Cortex of kidney (tissue), 1 donor: ENCODE results near the gene MTCL1.

Experiments
- DNase-seq: peaks from one replicate; lab custom pipeline; 2025; lab: John Stamatoyannopoulos, UW

The MTCL1 gene

GRCh38 chr18:8834881-8835280 lies 129.5 kb downstream of the MTCL1 start:
- DNase-seq, result no peak

DNA sequence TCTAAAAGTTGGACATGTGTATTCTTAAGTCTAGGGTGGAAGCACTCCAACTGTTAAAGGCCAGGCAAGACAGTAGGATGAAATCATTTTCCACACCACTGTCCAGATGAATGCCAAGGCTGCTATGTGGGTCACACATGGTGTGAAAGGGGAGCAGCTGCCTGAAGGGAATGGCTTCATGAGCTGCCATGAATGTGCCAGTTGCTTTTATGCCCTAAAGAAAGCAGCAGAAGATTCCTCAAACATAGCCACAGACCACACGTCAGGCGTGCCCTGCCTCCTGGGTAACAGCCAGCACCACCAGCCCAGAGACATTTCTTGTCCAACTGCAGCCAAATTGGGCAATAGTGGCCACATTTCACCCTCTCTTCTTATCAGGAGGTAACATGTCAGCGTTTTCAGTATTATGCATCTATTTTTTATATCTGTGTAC lies 130.2 kb downstream of the MTCL1 start:
- DNase-seq, result no peak

- no peak for DNase-seq
Observed at GRCh38 chr18:8839281-8839680, 133.9 kb downstream of the MTCL1 start.

DNA sequence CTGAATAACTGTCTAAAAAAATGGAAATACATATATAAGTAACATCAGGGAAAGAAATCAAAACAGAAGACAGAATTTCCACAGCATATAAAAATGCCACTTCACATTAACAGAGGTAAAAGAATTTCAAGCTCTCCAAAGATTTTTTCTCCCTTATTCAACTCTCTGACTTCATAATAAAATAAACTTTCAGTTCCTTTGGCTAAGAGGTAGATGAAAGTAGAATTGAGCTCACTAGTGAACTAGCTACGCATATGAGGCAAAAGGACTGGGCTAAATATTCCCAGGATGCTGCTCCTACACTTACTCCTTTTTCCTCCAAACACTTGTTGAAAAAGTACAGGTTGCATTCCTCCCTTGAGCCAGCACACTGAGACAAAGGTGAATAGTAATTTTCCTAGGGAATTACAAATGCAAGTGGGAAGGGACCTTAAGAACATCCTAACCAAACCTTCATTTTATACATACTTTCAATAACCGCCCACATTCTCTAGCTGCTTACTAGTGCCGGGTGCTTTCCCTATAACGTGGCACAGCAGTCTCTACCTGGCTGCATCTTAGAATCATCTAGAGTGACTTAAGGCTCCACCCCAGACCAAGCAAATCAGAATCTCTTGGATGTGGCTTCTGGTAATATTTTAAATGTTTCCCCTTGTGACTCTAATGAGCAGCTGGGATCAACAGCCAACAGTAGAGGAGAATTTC lies 136.6 kb downstream of the MTCL1 start:
- DNase-seq, result no peak

DNA sequence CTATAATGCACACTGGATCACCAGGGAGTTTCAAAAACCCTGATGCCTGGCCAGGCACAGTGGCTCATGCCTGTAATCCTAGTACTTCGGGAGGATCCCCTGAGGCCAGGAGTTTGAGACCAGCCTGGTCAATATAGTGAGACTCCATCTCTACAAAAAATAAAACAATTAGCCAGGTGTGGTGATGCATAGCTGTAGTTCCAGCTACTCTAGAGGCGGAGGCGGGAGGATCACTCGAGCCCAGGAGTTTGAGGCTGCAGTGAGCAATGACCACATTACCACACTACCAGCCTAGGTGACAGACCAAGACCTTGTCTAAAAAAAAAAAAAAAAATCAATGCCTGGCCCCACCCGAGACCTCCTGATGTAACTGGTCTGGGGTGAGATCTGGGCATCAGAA lies 137.2 kb downstream of the MTCL1 start:
- DNase-seq, result no peak

GRCh38 chr18:8843005-8843404 lies 137.6 kb downstream of the MTCL1 start:
- DNase-seq, result no peak

GRCh38 chr18:8844721-8845148 lies 139.4 kb downstream of the MTCL1 start:
- no peak for DNase-seq

GRCh38 chr18:8845506-8845905 lies 140.2 kb downstream of the MTCL1 start:
- DNase-seq, result no peak

GRCh38 chr18:8847066-8847755 lies 141.9 kb downstream of the MTCL1 start:
- no peak for DNase-seq

DNA sequence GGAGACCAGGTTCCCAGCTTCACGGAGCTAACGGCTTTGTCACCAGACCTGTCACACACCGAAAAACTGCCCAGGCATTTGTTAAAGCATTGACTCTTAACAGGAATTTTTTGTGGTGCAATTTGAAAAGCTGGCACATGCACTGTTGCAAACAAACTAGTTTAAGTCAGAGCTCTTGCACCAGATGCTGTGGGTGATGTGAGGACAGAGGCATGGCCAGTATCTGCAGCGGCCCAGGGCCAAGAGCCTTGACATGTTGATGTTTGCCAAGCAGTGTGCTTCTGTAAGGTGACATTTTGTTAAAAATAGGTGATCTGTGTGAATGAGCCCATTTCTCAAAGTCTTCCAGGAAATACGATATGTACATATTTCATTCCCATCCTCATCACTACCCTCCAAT lies 142.5 kb downstream of the MTCL1 start:
- no peak for DNase-seq

GRCh38 chr18:8848541-8848940 lies 143.2 kb downstream of the MTCL1 start:
- DNase-seq, result no peak

- DNase-seq, result no peak
Observed at GRCh38 chr18:8849696-8850095, 144.3 kb downstream of the MTCL1 start.

GRCh38 chr18:8851659-8852058 lies 146.3 kb downstream of the MTCL1 start:
- DNase-seq, result no peak

- DNase-seq, result no peak
Observed at GRCh38 chr18:8854550-8854949, 149.2 kb downstream of the MTCL1 start.

- DNase-seq, result no peak
Observed at GRCh38 chr18:8854962-8855361, 149.6 kb downstream of the MTCL1 start.

DNA sequence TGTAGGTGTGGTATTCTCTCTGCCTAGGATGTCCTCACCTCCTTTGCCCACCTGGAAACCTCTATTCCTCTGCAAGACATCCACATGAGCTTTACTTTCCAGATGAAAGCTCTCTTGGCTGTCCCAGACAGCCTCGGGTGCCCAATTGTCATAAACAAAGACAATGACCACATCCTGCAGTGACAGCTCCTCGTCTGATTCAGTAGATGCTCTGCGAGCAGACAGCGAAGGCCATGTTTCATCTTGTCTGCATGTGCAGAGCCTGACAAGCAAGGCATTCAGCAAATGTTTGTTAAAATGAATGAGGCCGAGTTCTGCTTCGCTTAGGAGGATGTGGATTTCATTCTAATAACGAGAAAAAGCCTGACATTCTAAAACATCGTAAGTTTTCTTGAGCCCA lies 150.9 kb downstream of the MTCL1 start:
- no peak for DNase-seq

- DNase-seq, result no peak
Observed at GRCh38 chr18:8856769-8857393, 151.5 kb downstream of the MTCL1 start.

GRCh38 chr18:8857806-8858205 lies 152.4 kb downstream of the MTCL1 start:
- no peak for DNase-seq

DNA sequence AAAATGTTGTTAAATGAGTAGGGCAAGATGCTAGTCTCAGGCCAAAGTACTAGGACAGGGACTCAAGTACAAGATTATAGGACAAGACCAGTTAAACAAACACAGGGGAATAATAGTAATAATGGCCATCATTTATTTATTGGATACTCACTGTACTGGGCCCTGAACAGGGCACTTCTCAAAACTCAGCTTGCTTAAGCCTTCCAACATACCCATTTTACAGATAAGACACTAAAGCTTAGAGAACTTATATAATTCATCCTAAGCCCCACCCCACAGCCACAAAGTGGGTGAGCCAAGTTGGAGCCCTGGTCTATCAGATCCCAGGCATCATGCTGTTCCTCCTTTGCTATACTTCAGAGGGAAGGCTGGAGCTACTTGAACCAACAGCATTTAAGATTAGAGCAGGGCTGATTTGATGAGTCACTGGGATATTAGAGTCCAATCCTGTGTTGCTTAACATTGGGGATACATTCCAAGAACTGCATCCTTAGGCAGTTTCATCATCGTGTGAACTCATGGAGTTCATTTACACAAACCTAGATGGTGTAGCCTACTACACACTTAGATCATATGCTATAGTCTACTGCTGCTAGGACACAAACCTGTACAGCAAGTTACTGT lies 153.6 kb downstream of the MTCL1 start:
- DNase-seq, result no peak

GRCh38 chr18:8860845-8861642 lies 155.7 kb downstream of the MTCL1 start:
- no peak for DNase-seq

GRCh38 chr18:8863427-8863826 lies 158.1 kb downstream of the MTCL1 start:
- no peak for DNase-seq

DNA sequence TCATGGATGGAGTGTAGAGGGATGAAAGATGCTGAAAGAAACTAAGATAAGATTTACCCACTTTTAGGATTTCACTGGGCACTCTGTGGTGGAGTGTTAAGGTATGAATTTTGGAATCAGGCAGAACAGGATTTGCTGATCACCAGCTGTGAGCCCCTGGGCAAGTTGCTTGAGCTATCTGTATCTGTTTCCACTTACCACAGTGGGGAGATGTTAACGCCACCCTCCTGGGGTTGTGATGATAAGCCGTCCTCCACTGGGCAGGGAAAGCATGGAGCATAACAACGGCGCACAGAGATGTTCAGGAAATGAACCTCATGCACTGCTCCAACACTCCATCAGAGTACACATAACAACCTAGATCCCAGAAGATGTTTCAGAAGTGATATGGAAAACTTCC lies 160.6 kb downstream of the MTCL1 start:
- DNase-seq, result no peak
